ENCODE results near the gene LRRC23.

- TF ChIP-seq CTCF (conservative IDR thresholded peaks at IDR 0.05 in 1 of 2, IDR thresholded peaks at IDR 0.05 in 1 of 2; ENCODE audit: extremely low read depth in 1 of 2, insufficient read depth in 1 of 2, low read depth in 1 of 2, low read length in 2 of 2), result no peak
- TF ChIP-seq EZH2 (IDR thresholded peaks at IDR 0.05; ENCODE audit: borderline replicate concordance, low read length), result no peak
Measured at GRCh38 chr12:6928022-6928702, 23.5 kb downstream of the LRRC23 start.
